Lower leg skin (tissue), 4 donors: ENCODE measurements around the gene PPP6R3. TPM values are rescaled to one million over a fixed set of nuclear protein-coding genes. Genes with fewer than 3 reads are reported as not detected.

Experiments
- DNase-seq, 2 donors: peaks; one replicate each; pipeline ENCODE4 v3.0.0-alpha.2; 2019; ENCODE audit warnings: low spot score in 2 of 2
- H3K4me3 ChIP-seq: fragments of 200-600 bp; sonication (generic); 2 replicates; pipeline ENCODE4 v1.5.1; 2017; ENCODE audit warnings: mild to moderate bottlenecking, low read depth; ENCODE audit not compliant: poor library complexity, severe bottlenecking
- POLR2A ChIP-seq, 2 donors: fragments of 450-650 bp; IDR thresholded peaks; one replicate each; pipeline ENCODE4 v1.6.1; 2016 to 2017; ENCODE audit warnings: antibody characterized with exemption in 2 of 2, mild to moderate bottlenecking in 1 of 2, moderate library complexity in 1 of 2
- WGBS, 2 donors: methylation state at CpG; one replicate each; pipeline ENCODE4 v1.1.5; 2018; 5-methylcytosine and 5-hydroxymethylcytosine counted together
- intact Hi-C: fragments of 100-400 bp; cut with DNase I; formaldehyde crosslinking; loops from one replicate; pipeline ENCODE4 v1.15.0; 2023; ENCODE audit warnings: low total_unique reads
- total RNA-seq, 4 donors: library from RNA; depleted of rRNA; stranded (reverse); fragments of >200 nt; gene quantifications; one replicate each; pipeline ENCODE4 v1.1.0, GENCODE V29; 2016
- TF ChIP-seq, protein P1 (sequence below), 3 donors: fragments of 450-650 bp; IDR thresholded peaks; one replicate each; pipeline ENCODE4 v1.5.1; 2016; ENCODE audit warnings: antibody characterized with exemption in 3 of 3, mild to moderate bottlenecking in 3 of 3, moderate library complexity in 2 of 3

The PPP6R3 gene
- total RNA-seq, 4 donors from 2014 or later = 74.2 to 119 (median 88.6) TPM

DNA sequence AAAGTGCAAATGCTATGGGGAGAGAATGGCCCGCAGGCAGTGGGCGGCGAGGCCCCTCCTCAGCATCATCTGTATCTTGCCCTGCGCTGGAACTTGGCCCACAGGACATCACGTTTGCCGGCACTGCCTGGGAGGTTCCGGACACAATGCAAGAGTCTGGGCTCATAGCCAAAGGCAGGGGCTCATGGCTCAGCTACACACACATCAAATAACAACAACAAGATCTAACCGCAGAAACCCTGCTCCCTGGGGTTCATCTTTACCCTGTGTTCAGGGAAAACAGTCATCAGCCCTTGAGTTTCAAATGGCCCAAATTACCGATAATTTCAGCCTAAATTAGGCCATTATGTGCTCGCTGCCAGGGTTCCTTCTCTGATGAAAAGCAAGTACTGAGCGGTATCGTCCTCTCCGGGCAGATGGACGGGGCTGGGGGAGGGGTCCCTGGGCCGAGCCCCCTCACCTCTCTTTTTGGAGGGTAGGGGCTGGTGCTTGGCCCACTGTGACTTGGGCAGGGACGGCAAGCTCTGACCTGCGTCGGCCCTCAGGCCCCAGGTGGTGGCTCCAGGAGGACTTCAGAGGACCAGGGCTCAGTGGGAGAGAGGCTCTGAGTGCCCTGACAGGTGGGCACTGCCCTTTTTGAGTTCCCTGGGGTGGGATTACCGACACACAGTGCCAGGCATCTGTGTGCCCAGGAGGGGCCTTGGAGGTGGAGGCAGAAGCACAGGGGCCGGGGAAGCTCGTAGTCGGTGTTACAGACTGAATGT, 198.8 kb downstream of the PPP6R3 start:
- TF ChIP-seq POLR2A (IDR thresholded peaks at IDR 0.05) = no peak
- TF ChIP-seq, protein P1, sequence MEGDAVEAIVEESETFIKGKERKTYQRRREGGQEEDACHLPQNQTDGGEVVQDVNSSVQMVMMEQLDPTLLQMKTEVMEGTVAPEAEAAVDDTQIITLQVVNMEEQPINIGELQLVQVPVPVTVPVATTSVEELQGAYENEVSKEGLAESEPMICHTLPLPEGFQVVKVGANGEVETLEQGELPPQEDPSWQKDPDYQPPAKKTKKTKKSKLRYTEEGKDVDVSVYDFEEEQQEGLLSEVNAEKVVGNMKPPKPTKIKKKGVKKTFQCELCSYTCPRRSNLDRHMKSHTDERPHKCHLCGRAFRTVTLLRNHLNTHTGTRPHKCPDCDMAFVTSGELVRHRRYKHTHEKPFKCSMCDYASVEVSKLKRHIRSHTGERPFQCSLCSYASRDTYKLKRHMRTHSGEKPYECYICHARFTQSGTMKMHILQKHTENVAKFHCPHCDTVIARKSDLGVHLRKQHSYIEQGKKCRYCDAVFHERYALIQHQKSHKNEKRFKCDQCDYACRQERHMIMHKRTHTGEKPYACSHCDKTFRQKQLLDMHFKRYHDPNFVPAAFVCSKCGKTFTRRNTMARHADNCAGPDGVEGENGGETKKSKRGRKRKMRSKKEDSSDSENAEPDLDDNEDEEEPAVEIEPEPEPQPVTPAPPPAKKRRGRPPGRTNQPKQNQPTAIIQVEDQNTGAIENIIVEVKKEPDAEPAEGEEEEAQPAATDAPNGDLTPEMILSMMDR (IDR thresholded peaks at IDR 0.05) = no peak
- intact Hi-C loops = no loop called here
- WGBS, 2 donors = 43 to 48% methylated on average over 19 of the region's 22 CpGs
- H3K4me3 ChIP-seq = no peak overlapping the region
- DNase-seq = peak; percentile 53 to 90

DNA sequence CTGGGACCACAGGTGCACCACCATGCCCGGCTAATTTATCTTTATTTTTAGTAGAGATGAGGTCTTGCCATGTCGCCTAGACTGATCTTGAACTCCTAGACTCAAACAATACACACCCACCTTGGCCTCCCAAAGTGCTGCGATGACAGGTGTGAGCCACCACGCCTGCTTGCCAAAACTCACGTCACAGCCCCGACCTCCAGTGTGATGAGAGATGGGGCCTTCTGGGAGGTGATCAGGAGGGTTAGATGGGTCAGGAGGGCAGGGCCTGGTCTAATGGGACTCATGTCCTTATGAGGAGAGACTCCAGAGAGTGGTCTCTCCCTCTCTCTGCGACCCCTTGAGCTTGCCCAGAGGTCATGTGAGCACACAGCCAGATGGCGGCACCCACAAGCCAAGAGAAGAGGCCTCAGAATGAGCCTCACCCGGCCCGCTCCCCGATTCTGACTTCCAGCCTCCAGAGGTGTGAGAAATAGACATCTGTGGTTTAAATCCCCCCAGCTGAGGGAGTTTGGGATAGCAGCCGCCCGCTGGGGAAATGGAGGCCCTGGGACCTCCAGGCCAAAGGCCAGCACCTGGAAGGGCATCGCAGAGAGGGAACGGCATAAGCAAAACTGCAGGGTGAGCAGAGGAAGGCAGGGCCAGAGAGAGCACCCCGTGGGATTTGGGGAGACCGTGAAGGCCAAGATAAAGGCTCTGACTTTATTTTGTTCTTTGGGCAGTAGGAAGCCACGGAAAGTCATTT, 199.7 kb downstream of the PPP6R3 start:
- H3K4me3 ChIP-seq = no peak overlapping the region
- intact Hi-C loops = no loop called here
- TF ChIP-seq, protein P1 (IDR thresholded peaks at IDR 0.05) = no peak
- no peak for TF ChIP-seq POLR2A (IDR thresholded peaks at IDR 0.05)
- DNase-seq = no peak
- 88 to 93% methylated on average over 16 to 18 of the region's 18 CpGs for WGBS, 2 donors

DNA sequence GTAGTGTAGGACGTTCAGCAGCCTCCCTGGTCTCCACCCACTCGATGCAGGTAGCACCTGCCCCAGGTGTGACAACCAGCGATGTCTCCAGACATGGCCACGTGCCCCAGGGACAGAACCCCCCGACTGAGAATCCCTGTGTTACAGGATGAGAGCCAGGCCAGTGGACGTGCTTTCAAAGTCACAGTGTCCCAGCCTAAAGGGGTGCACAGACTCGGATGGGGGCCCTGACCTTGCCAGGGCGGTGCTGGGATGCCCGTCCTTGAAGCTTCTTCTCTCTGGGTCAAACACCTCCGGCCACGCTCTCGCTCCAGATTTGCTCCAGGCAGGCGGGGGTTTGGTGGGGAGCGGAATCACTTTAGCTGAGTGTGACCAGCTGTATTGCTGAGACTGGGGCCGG, 200.5 kb downstream of the PPP6R3 start:
- H3K4me3 ChIP-seq = no peak overlapping the region
- TF ChIP-seq POLR2A (IDR thresholded peaks at IDR 0.05) = no peak
- TF ChIP-seq, protein P1 (IDR thresholded peaks at IDR 0.05) = no peak
- 84 to 88% methylated on average over 15 of the region's 15 CpGs for WGBS, 2 donors
- intact Hi-C loops = no loop called here
- no peak for DNase-seq

DNA sequence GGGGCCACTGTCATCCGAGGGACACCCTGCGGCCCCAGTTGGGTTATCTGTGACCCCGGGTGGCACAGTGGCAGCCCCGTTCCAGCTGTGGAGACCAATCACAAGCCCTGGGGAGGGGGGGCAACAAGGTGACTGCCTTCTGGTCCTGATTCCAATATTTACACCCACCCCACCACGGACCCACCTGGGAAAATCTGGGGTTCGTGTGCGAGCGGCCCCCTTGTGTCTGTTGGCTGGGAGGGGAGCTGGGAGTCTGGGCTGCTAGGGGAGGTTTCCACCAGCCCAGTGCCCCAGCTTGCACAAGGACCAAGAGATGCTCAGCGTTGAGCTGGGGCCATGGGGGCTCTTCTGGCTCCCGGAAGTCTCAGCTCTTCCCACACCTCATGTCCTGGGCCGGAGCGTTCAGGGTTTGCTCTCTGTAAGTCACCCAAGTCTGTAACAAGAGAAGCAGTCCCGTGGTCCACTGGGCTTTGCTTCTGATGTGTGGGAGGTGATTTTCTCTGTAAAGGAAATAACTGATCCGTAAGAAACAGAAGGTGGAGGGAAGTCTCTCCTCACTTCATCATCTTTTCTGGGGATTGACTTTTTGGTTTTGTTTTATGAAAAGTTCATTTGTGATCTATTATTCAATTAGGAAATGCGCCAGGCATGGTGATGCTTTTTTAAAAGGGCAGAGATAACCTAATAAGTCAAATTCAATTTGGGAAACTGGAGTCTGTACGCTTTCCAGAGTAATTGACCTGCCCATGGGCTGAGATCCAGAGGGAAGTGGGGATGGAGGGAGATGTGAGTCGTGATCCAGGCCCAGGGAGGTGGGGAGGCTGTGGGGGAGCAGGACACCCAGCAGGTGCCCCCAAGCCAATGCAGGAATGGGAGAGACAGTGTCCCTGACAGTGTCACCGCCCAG, 201.4 kb downstream of the PPP6R3 start:
- H3K4me3 ChIP-seq = no peak overlapping the region
- intact Hi-C loops = no loop called here
- no peak for DNase-seq
- WGBS, 2 donors = 77 to 82% methylated on average over 14 to 18 of the region's 18 CpGs
- TF ChIP-seq, protein P1 (IDR thresholded peaks at IDR 0.05) = no peak
- TF ChIP-seq POLR2A (IDR thresholded peaks at IDR 0.05) = no peak

DNA sequence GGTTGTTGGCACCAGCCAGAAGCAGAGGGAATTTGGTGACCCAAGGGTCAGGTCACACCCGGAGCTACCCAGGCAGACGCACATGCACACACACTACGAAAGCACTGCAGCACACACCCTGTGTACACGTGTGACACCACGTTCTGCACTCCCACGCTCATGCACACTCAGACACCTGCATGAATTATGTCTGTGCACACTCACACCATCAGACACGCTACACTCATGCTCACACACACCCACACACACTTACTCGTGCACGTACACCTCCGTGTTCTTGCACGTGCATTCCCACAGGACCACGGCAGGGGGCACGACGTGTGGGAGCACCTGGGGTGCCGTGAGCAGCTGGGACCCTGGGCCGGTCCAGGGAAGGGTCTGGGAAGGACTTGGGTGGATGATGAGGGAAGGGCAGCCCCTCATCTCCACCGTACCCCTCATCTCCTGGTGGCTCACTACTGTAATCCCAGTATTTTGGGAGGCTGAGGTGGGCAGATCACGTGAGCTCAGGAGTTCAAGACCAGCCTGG, 203.0 kb downstream of the PPP6R3 start:
- 91 to 93% methylated on average over 18 of the region's 18 CpGs for WGBS, 2 donors
- TF ChIP-seq POLR2A (IDR thresholded peaks at IDR 0.05) = no peak
- TF ChIP-seq, protein P1 (IDR thresholded peaks at IDR 0.05) = no peak
- DNase-seq = no peak
- intact Hi-C loops = no loop called here
- H3K4me3 ChIP-seq = no peak overlapping the region
